HFF-Myc (cell line): ENCODE results near the gene NDUFA3.
A peak's percentile ranks its signal among the peaks of the same experiment; 100 is the strongest.
"Not testable (repeated sequence)": the region's sequence is repeated elsewhere in the genome, so short reads cannot be mapped to it uniquely, and the experiment has no call there.

Experiments used
- DNase-seq: peaks from one replicate; pipeline ENCODE4 v3.0.0-alpha.2; 2011; ENCODE audit warnings: low read depth; ENCODE audit errors: extremely low read depth
- H3K4me3 ChIP-seq: replicated peaks from 2 replicates; pipeline ENCODE4 v1.5.1; 2011; ENCODE audit warnings: low read depth, mild to moderate bottlenecking, control low read depth, low read length
- CTCF ChIP-seq: IDR thresholded peaks from 2 replicates; pipeline ENCODE4 v1.5.1; 2012; ENCODE audit warnings: mild to moderate bottlenecking, low read depth, low read length, control low read depth; ENCODE audit errors: missing control alignments

Gene NDUFA3

DNA sequence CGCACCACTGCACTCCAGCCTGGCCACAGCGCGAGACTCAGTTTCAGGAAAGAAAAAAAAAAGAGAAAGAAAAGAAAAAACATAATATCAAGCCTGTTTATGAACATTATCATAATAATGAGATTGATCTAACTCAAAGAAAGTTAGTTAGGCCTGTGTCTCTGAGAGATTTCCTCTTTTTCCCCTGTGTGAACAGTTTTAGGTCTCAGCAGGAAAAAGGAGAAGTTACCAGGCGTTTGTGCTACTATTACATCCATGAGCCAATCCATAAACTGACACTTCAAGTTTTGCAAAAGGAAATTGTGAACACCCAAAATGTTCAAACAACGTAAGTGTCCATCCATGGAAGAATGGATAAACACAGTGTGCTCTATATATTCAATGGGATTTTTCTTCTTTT, 25.3 kb upstream of the NDUFA3 start:
- no peak for TF ChIP-seq CTCF
- DNase-seq = no peak
- H3K4me3 ChIP-seq = no peak overlapping the region

DNA sequence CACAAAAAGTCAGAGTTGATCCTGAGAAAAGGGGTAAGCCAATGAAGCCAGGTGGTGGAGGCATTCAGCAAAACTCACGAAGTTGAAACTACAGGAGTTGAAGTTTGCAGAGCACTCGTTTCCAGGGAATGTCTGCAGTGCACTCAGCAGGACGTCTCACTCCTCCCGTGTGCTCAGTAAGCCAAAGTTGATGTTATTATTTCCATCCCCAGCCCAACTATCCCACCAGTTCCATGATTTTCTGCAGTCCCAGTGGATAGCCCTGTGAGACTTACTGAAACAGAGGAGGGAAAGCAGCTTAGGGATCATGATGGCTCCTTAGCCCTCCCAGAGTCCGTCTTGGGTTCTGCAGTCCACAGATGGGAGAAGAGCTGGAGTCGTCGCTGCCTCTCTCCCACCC, 21.6 kb upstream of the NDUFA3 start, which contains the start of gene TARM1:
TARM1 (minus strand) TSS at position 334 of the 400 bp plus-strand sequence; CDS start at position 309, 25 bp downstream.
- DNase-seq = no peak
- H3K4me3 ChIP-seq = no peak within 1 kb of the TSS
- no peak for TF ChIP-seq CTCF

GRCh38 chr19:54084410-54084809, 18.2 kb upstream of the NDUFA3 start:
- no peak for DNase-seq
- no peak for TF ChIP-seq CTCF
- H3K4me3 ChIP-seq = no peak overlapping the region

DNA sequence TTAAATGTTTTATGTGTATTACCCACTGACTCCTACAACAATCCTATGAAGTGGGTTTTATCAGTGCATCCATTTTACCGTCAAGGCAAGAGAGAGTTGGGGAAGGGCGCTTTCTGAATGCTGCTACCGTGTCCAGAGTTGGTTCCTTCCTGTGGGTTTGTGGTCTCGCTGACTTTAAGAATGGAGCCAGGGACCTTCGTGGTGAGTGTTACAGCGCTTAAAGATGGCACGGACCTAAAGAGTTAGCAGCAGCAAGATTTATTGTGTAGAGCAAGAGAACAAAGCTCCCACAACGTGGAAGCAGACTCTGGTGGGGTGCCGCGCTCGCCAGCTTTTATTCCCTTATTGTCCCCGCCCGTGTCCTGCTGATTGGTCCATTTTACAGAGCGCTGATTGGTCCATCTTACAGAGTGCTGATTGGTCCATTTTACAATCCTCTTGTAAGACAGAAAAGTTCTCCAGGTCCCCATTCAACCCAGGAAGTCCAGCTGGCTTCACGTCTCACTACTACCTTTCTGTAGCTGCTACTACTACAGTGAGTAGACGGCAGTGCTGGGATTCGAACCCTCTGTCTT, 8.1 kb upstream of the NDUFA3 start:
- no peak for DNase-seq
- TF ChIP-seq CTCF = no peak
- no peak overlapping the region for H3K4me3 ChIP-seq

DNA sequence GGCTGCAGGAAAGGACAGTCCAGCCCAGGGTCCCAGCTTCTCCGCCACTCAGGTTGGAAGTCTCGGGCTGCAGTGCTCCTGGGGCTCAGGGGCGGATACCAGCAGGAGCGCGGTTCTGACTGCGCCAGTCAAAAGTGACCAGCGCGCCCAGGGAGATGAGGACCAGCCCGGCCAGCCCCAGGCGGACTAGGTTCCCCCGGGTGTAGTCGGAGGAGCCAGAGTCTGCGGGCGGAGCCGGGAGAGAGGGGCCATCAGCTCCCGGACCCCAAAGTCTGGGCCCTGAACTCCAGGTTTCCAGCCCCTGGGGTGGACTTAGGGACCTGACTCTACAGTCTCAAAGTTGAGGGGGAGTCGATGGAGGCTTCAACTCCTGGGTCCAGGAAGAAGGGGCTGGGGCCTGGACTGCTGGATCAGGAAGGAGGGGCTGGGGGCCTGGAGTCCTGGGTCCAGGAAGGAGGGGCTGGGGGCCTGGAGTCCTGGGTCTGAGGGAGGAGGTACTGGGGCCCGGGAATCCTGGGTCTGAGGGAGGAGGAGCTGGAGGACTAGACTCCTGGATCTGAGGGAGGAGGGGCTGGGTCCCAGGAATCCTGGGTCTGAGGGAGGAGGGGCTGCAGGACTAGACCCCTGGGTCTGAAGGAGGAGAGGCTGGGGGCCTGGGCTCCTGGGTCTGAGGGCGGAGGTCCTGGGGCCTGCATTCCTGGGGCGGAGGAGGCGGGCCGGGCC, 7.4 kb upstream of the NDUFA3 start:
- DNase-seq = no peak
- TF ChIP-seq CTCF = no peak
- H3K4me3 ChIP-seq = peak overlapping the region; percentile 26

- not testable (repeated sequence) for DNase-seq
Observed at GRCh38 chr19:54095859-54096616, 6.6 kb upstream of the NDUFA3 start.

DNA sequence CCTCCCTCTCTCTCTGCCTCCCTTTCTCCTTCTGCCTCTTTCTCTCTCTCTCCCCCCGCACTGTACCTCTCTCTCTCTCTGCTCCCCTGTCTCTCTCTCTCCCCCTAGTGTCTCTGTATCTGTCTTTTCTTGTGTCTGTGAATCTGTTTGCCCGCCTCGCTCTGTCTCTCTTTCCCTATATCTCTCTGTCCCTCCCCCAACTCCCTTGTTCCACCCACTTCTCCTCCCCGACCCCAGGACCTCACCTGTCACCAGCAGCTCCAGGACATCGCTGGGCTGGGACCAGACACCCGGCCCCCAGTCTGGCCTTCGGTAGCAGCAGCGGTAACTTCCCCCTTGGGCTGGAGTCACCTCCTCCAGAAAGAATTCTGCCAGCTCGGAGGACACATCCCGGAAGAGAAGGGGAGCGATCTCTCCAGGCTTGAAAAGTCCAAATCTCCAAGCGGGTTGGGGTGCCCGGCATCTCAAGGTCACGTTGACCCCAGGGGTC, 6.0 kb upstream of the NDUFA3 start:
- TF ChIP-seq CTCF = peak; percentile 46
- H3K4me3 ChIP-seq = peak overlapping the region; percentile 28
- DNase-seq = no peak

More at GRCh38 chr19:54095859-54096616, 6.6 kb upstream of the NDUFA3 start:
- peak overlapping the region; percentile 26 for H3K4me3 ChIP-seq
